Effector CD4-positive, alpha-beta T cell (primary cell): ENCODE results near the gene PARP6.

ENCODE experiments used
- DNase-seq: peaks from one replicate; pipeline ENCODE4 v3.0.0-alpha.2; 2020

Gene PARP6

DNA sequence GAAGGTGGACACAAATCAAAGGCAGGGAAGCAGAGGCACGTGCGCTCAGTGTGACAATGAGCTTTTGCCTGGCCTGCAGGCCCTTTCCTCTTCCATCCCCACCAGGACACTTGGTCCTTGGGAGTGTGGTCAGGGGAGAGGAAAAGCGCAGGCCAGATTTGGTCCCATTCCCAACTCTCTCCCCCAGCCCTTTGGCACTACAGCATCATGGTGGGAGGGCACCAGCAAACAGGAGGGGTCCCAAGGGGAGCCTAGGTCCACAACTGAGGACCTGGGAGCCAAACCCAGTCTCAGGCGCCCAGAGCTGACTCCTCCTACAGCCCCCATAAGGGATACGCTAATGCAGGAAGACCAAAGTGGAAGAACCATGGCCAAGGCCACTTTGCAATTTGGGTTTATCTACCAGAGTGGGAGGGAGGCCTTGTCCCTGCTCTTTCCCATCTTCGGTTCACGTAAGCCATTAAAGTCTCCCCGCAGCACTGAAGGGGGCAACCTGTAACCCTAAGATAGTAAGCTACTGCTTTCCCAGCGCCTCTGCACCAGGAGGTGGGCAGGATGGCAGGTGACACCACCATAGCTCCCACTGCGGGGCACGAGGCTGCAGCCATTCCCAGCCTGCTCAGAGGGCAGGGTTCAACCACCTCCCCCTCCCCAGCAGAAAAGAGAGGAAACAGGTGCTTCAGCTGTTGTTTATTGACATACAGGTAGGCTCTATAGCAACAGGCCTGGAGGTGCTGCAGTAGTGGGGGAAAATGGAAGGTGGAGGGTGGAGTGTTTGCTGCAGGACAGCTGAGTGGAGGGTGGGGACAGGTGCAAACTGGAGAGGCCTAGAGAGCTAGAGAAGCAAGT, 73.8 kb downstream of the PARP6 start:
- DNase-seq: no peak

GRCh38 chr15:72197460-72198355, 74.6 kb downstream of the PARP6 start, which contains the start of gene GRAMD2A:
Gene GRAMD2A, minus strand, starts transcription at chr15:72197787.
- DNase-seq: no peak

GRCh38 chr15:72197041-72197459, 75.3 kb downstream of the PARP6 start:
- DNase-seq: no peak

- no peak for DNase-seq
These were observed 75.8 kb downstream of the PARP6 start for GRCh38 chr15:72196409-72197040.

DNA sequence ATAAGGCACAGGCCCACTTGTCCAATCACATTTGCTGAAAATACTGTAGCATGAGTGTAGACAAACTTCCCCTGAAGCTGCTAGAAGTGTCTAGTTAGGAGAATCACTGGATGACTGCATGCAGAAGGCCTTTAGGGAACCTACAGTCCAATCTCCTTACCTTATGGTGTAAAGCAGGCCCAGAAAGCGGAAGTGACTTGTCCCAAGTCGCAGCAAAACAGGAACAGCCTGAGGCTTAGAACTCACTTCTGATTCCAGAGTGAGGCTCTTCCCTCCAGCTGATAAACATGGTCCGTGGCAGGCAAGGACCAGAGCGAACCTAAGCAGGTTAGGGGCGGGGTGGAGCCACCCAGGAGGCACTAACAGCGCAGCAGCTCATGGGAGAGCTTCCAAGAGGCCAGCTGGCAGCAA, 77.2 kb downstream of the PARP6 start:
- no peak for DNase-seq

DNA sequence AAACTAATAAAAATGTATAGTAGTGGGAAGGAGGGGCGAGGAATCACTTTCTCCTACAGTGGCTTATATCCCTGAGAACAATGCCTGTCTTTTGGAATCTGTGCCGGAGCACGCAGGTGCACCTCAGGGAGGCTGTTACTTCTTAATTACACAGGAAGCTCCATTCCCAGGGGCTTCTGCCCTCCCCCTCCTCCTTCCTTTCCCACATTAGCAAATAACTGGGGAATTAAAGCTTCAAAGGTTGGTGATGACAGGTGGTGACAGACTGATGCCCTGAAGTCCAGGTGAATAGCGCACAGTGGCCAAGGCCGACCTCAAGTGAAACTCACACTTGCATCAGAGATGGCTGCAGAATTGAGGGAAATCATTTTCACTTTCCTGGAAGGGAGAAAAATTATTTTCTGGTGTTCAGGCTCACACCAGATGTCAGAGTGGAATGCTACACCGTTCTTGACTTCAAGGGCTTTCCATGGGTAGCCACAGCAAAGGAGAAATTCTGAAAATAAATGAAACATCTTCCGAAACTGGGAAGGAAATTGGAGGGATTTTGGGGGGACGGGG, 78.4 kb downstream of the PARP6 start:
- DNase-seq: no peak

DNA sequence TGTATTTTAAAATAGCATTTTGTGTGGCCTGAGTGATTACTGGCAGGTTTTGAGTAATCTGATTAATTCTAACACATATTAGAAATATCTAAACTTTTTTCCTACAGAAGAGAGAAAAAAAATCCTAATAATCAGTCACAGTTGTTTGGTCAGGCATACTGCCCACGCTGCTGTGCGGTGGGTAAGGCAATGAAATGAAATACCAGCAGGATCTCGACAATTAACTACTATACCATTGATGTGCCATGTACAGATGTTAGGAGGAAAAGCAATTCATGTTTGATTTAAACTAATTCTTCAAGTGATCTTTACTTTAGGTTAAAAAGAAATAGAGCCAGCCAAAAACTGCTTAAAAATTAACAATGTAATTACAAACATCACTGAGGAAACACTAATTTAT, 79.9 kb downstream of the PARP6 start:
- no peak for DNase-seq
